ENCODE data around the gene SOX4. TPM values are rescaled to one million over a fixed set of nuclear protein-coding genes. Genes with fewer than 3 reads are reported as not detected.

SOX4 gene
- total and polyA plus RNA-seq, 2 donors from 2014 or later: 5.5 to 36.5 TPM

GRCh38 chr6:21616005-21616404, 22.5 kb downstream of the SOX4 start:
- Histone ChIP-seq H3K4me1 (ENCODE audit: control insufficient read depth in 2 of 3, insufficient read depth in 2 of 3, low read depth in 1 of 3, low read length in 3 of 3) (no peaks in the 10 kb centered on the region), H3K36me3 (ENCODE audit: control insufficient read depth in 2 of 3, insufficient read depth in 3 of 3, low read length in 3 of 3) (no peaks in the 10 kb centered on the region), H3K27ac (ENCODE audit: low read depth in 2 of 2, low read length in 2 of 2) (no peak overlapping the region), H3K27me3 (ENCODE audit: control insufficient read depth, insufficient read depth, low read length) (no peaks in the 10 kb centered on the region), H3K9ac (ENCODE audit: low read length in 3 of 3) (no peak overlapping the region), H3K9me3 (ENCODE audit: control insufficient read depth in 2 of 3, insufficient read depth in 1 of 3, low read length in 3 of 3) (no peaks in the 10 kb centered on the region), H3K4me3 (ENCODE audit: low read length in 3 of 3) (no peak overlapping the region)
- no peak for TF ChIP-seq CTCF (IDR thresholded peaks at IDR 0.05; ENCODE audit: borderline replicate concordance, extremely low read depth, insufficient read depth)
- no peak for DNase-seq
- FAIRE-seq: no peak
- intact Hi-C loops (cut with DNase I): no loop called here

GRCh38 chr6:21625642-21626041, 32.1 kb downstream of the SOX4 start:
- no peaks in the 10 kb centered on the region for H3K9me3 ChIP-seq (ENCODE audit: control insufficient read depth in 2 of 3, insufficient read depth in 1 of 3, low read length in 3 of 3)
- no peak for TF ChIP-seq CTCF (IDR thresholded peaks at IDR 0.05; ENCODE audit: borderline replicate concordance, extremely low read depth, insufficient read depth)
- no peaks in the 10 kb centered on the region for H3K36me3 ChIP-seq (ENCODE audit: control insufficient read depth in 2 of 3, insufficient read depth in 3 of 3, low read length in 3 of 3)
- DNase-seq: no peak
- H3K4me1 ChIP-seq (ENCODE audit: control insufficient read depth in 2 of 3, insufficient read depth in 2 of 3, low read depth in 1 of 3, low read length in 3 of 3): no peaks in the 10 kb centered on the region
- H3K27ac ChIP-seq (ENCODE audit: low read depth in 2 of 2, low read length in 2 of 2): no peak overlapping the region
- no peaks in the 10 kb centered on the region for H3K27me3 ChIP-seq (ENCODE audit: control insufficient read depth, insufficient read depth, low read length)
- FAIRE-seq: no peak
- intact Hi-C loops (cut with DNase I): no loop called here
- no peak overlapping the region for H3K9ac ChIP-seq (ENCODE audit: low read length in 3 of 3)
- no peak overlapping the region for H3K4me3 ChIP-seq (ENCODE audit: low read length in 3 of 3)

GRCh38 chr6:21626756-21627155, 33.2 kb downstream of the SOX4 start:
- H3K9me3 ChIP-seq (ENCODE audit: control insufficient read depth in 2 of 3, insufficient read depth in 1 of 3, low read length in 3 of 3): no peaks in the 10 kb centered on the region
- H3K27ac ChIP-seq (ENCODE audit: low read depth in 2 of 2, low read length in 2 of 2): no peak overlapping the region
- no peaks in the 10 kb centered on the region for H3K36me3 ChIP-seq (ENCODE audit: control insufficient read depth in 2 of 3, insufficient read depth in 3 of 3, low read length in 3 of 3)
- no peak for FAIRE-seq
- H3K9ac ChIP-seq (ENCODE audit: low read length in 3 of 3): no peak overlapping the region
- H3K27me3 ChIP-seq (ENCODE audit: control insufficient read depth, insufficient read depth, low read length): no peaks in the 10 kb centered on the region
- H3K4me1 ChIP-seq (ENCODE audit: control insufficient read depth in 2 of 3, insufficient read depth in 2 of 3, low read depth in 1 of 3, low read length in 3 of 3): no peaks in the 10 kb centered on the region
- H3K4me3 ChIP-seq (ENCODE audit: low read length in 3 of 3): no peak overlapping the region
- intact Hi-C loops (cut with DNase I): no loop called here
- DNase-seq: no peak
- TF ChIP-seq CTCF (IDR thresholded peaks at IDR 0.05; ENCODE audit: borderline replicate concordance, extremely low read depth, insufficient read depth): no peak

- Histone ChIP-seq H3K27ac (ENCODE audit: low read depth in 2 of 2, low read length in 2 of 2) (no peak overlapping the region), H3K36me3 (ENCODE audit: control insufficient read depth in 2 of 3, insufficient read depth in 3 of 3, low read length in 3 of 3) (no peaks in the 10 kb centered on the region), H3K27me3 (ENCODE audit: control insufficient read depth, insufficient read depth, low read length) (no peaks in the 10 kb centered on the region), H3K9me3 (ENCODE audit: control insufficient read depth in 2 of 3, insufficient read depth in 1 of 3, low read length in 3 of 3) (no peaks in the 10 kb centered on the region), H3K4me3 (ENCODE audit: low read length in 3 of 3) (no peak overlapping the region), H3K9ac (ENCODE audit: low read length in 3 of 3) (no peak overlapping the region), H3K4me1 (ENCODE audit: control insufficient read depth in 2 of 3, insufficient read depth in 2 of 3, low read depth in 1 of 3, low read length in 3 of 3) (no peaks in the 10 kb centered on the region)
- intact Hi-C loops (cut with DNase I): no loop called here
- FAIRE-seq: no peak
- TF ChIP-seq CTCF (IDR thresholded peaks at IDR 0.05; ENCODE audit: borderline replicate concordance, extremely low read depth, insufficient read depth): no peak
- DNase-seq: no peak
Observed at GRCh38 chr6:21628160-21628559, 34.6 kb downstream of the SOX4 start.
